ENCODE data around the gene PPWD1. TPM values are rescaled to one million over a fixed set of nuclear protein-coding genes. Genes with fewer than 3 reads are reported as not detected.

The PPWD1 gene
- polyA plus RNA-seq, 1 of the 3 experiments (the other 2 are of a cell fraction) = 6.0 TPM

GRCh38 chr5:65544473-65544872, 18.6 kb upstream of the PPWD1 start:
- H3K27me3 ChIP-seq (ENCODE audit: insufficient read depth) = no peaks in the 10 kb centered on the region
- H3K79me2 ChIP-seq (ENCODE audit: insufficient read depth) = no peaks in the 10 kb centered on the region
- H3K9me2 ChIP-seq = no peaks in the 10 kb centered on the region
- no peak overlapping the region for H3K27ac ChIP-seq (ENCODE audit: low read depth in 2 of 2, low read length in 1 of 2)
- WGBS (ENCODE audit: low lambda C conversion rate) = 94% methylated on average over 4 of the region's 4 CpGs
- H3K9ac ChIP-seq = no peak overlapping the region
- H2AFZ ChIP-seq (ENCODE audit: low read depth) = no peak overlapping the region
- H3K4me2 ChIP-seq = no peak overlapping the region
- H3K9me3 ChIP-seq = no peaks in the 10 kb centered on the region
- H3F3A ChIP-seq (replicated peaks; ENCODE audit: insufficient read depth) = no peaks in the 10 kb centered on the region
- CTCF ChIA-PET = no interaction called here
- POLR2A ChIA-PET = no interaction called here
- no peak overlapping the region for H3K4me3 ChIP-seq (ENCODE audit: low read depth in 2 of 2, low read length in 1 of 2)
- peaks cover 2 to 48% of the 10 kb centered on the region in 2 experiments for H3K36me3 ChIP-seq (replicated peaks in 1 of 2; ENCODE audit: control insufficient read depth in 1 of 2, insufficient read depth in 2 of 2, low read length in 1 of 2)
- H3K4me1 ChIP-seq (ENCODE audit: control insufficient read depth in 1 of 2, insufficient read depth in 2 of 2, low read depth in 1 of 2, low read length in 1 of 2) = no peaks in the 10 kb centered on the region
- H4K20me1 ChIP-seq (ENCODE audit: insufficient read depth) = no peaks in the 10 kb centered on the region
- TF ChIP-seq YY1 (IDR thresholded peaks at IDR 0.05; ENCODE audit: low read depth) = no peak
- TF ChIP-seq SIN3A (IDR thresholded peaks at IDR 0.05; ENCODE audit: borderline replicate concordance, low read depth, low read length) = no peak
- TF ChIP-seq SMC3 (IDR thresholded peaks at IDR 0.05; ENCODE audit: low read depth, low read length) = no peak
- TF ChIP-seq RFX5 (IDR thresholded peaks at IDR 0.05; ENCODE audit: low read length) = no peak
- no peak for TF ChIP-seq FOSL2 (IDR thresholded peaks at IDR 0.05; ENCODE audit: borderline replicate concordance, low read depth)
- no peak for TF ChIP-seq CHD2 (IDR thresholded peaks at IDR 0.05; ENCODE audit: low read length, partially characterized antibody)
- TF ChIP-seq FOXM1 (IDR thresholded peaks at IDR 0.05; ENCODE audit: low read depth) = no peak
- TF ChIP-seq MAX (IDR thresholded peaks at IDR 0.05; ENCODE audit: low read depth) = no peak
- DNase-seq = no peak

- no peaks in the 10 kb centered on the region for H3K9me2 ChIP-seq
- whole genome bisulfite sequencing (ENCODE audit: low lambda C conversion rate) = 92% methylated on average over 5 of the region's 5 CpGs
Observed at GRCh38 chr5:65546141-65546540, 17.0 kb upstream of the PPWD1 start.

More at GRCh38 chr5:65546141-65546540, 17.0 kb upstream of the PPWD1 start:
- Histone ChIP-seq H3K4me3 (ENCODE audit: low read depth in 2 of 2, low read length in 1 of 2) (no peak overlapping the region), H3K36me3 (replicated peaks in 1 of 2; ENCODE audit: control insufficient read depth in 1 of 2, insufficient read depth in 2 of 2, low read length in 1 of 2) (peaks cover 2 to 48% of the 10 kb centered on the region in 2 experiments), H2AFZ (ENCODE audit: low read depth) (no peak overlapping the region), H3K4me1 (ENCODE audit: control insufficient read depth in 1 of 2, insufficient read depth in 2 of 2, low read depth in 1 of 2, low read length in 1 of 2) (no peaks in the 10 kb centered on the region), H3F3A (replicated peaks; ENCODE audit: insufficient read depth) (no peaks in the 10 kb centered on the region), H3K9me3 (no peaks in the 10 kb centered on the region), H3K79me2 (ENCODE audit: insufficient read depth) (no peaks in the 10 kb centered on the region; the same call in none of the 2 replicates), H3K9ac (no peak overlapping the region), H4K20me1 (ENCODE audit: insufficient read depth) (no peaks in the 10 kb centered on the region), H3K27me3 (ENCODE audit: insufficient read depth) (no peaks in the 10 kb centered on the region), H3K4me2 (no peak overlapping the region), H3K27ac (ENCODE audit: low read depth in 2 of 2, low read length in 1 of 2) (no peak overlapping the region)
- TF ChIP-seq SMC3 (IDR thresholded peaks at IDR 0.05; ENCODE audit: low read depth, low read length) = no peak
- no peak for TF ChIP-seq MAX (IDR thresholded peaks at IDR 0.05; ENCODE audit: low read depth)
- TF ChIP-seq ZBTB33 (IDR thresholded peaks at IDR 0.05; ENCODE audit: borderline replicate concordance, low read depth) = no peak
- TF ChIP-seq FOXJ3 (CRISPR knock-in tag; IDR thresholded peaks at IDR 0.05) = no peak
- TF ChIP-seq GATA2 (CRISPR knock-in tag; IDR thresholded peaks at IDR 0.05) = no peak
- no peak for TF ChIP-seq EP300 (IDR thresholded peaks at IDR 0.05; ENCODE audit: borderline replicate concordance in 1 of 2, low read depth in 1 of 2, low read length in 1 of 2)
- TF ChIP-seq YY1 (IDR thresholded peaks at IDR 0.05; ENCODE audit: low read depth) = no peak
- no peak for TF ChIP-seq USF1 (IDR thresholded peaks at IDR 0.05; ENCODE audit: borderline replicate concordance, low read depth)
- TF ChIP-seq CHD2 (IDR thresholded peaks at IDR 0.05; ENCODE audit: low read length, partially characterized antibody) = no peak
- TF ChIP-seq RXRA (IDR thresholded peaks at IDR 0.05; ENCODE audit: borderline replicate concordance, low read depth) = no peak
- TF ChIP-seq MEF2A (IDR thresholded peaks at IDR 0.05; ENCODE audit: borderline replicate concordance, low read depth) = no peak
- ChIA-PET POLR2A (no interaction called here), CTCF (no interaction called here)
- no peak for DNase-seq
